Measurements from ENCODE around the gene ZWILCH. TPM values are rescaled to one million over a fixed set of nuclear protein-coding genes. Genes with fewer than 3 reads are reported as not detected.

Gene ZWILCH
- total RNA-seq, 2 donors from 2014 or later: 6.1 to 11.4 TPM

GRCh38 chr15:66590435-66590834 is 85.3 kb downstream of the ZWILCH start:
- H3K9me3 ChIP-seq: no peaks in the 10 kb centered on the region
- intact Hi-C loops (cut with DNase I): no loop called here
- no peak overlapping the region for H3K4me3 ChIP-seq
- no peaks in the 10 kb centered on the region for H3K36me3 ChIP-seq
- WGBS: 78% methylated on average over 2 of the region's 2 CpGs
- H3K27ac ChIP-seq: no peak overlapping the region
- no peaks in the 10 kb centered on the region for H3K27me3 ChIP-seq (replicated peaks; ENCODE audit: insufficient read depth)
- TF ChIP-seq POLR2AphosphoS5 (IDR thresholded peaks at IDR 0.05): no peak
- no peak for TF ChIP-seq CTCF (IDR thresholded peaks at IDR 0.05)
- no peak for TF ChIP-seq POLR2A (IDR thresholded peaks at IDR 0.05)
- no peaks in the 10 kb centered on the region for H3K4me1 ChIP-seq (replicated peaks)
- no peak for DNase-seq (ENCODE audit: low spot score)

GRCh38 chr15:66591322-66591862 is 86.3 kb downstream of the ZWILCH start:
- H3K36me3 ChIP-seq: no peaks in the 10 kb centered on the region
- WGBS: 93% methylated on average over 4 of the region's 4 CpGs
- H3K9me3 ChIP-seq: no peaks in the 10 kb centered on the region
- H3K4me1 ChIP-seq (replicated peaks): no peaks in the 10 kb centered on the region
- no peaks in the 10 kb centered on the region for H3K27me3 ChIP-seq (replicated peaks; ENCODE audit: insufficient read depth)
- no peak overlapping the region for H3K27ac ChIP-seq
- intact Hi-C loops (cut with DNase I): no loop called here
- no peak overlapping the region for H3K4me3 ChIP-seq
- no peak for TF ChIP-seq POLR2AphosphoS5 (IDR thresholded peaks at IDR 0.05)
- no peak for TF ChIP-seq POLR2A (IDR thresholded peaks at IDR 0.05)
- DNase-seq (ENCODE audit: low spot score): no peak

GRCh38 chr15:66592505-66593218 is 87.5 kb downstream of the ZWILCH start:
- H3K27ac ChIP-seq: no peak overlapping the region
- H3K4me3 ChIP-seq: no peak overlapping the region
- no peaks in the 10 kb centered on the region for H3K36me3 ChIP-seq
- no peak for TF ChIP-seq POLR2A (IDR thresholded peaks at IDR 0.05)
- no peak for TF ChIP-seq POLR2AphosphoS5 (IDR thresholded peaks at IDR 0.05)
- no peak for TF ChIP-seq CTCF (IDR thresholded peaks at IDR 0.05)
- 80% methylated on average over 12 of the region's 12 CpGs for whole genome bisulfite sequencing
- DNase-seq (ENCODE audit: low spot score): no peak
- intact Hi-C loops (cut with DNase I): no loop called here
- H3K27me3 ChIP-seq (replicated peaks; ENCODE audit: insufficient read depth): no peaks in the 10 kb centered on the region
- no peaks in the 10 kb centered on the region for H3K4me1 ChIP-seq (replicated peaks)
- no peaks in the 10 kb centered on the region for H3K9me3 ChIP-seq

- no peaks in the 10 kb centered on the region for H3K27me3 ChIP-seq (replicated peaks; ENCODE audit: insufficient read depth)
- H3K27ac ChIP-seq: no peak overlapping the region
- 20% methylated on average over 3 of the region's 3 CpGs for WGBS
- no peaks in the 10 kb centered on the region for H3K9me3 ChIP-seq
- H3K36me3 ChIP-seq: no peaks in the 10 kb centered on the region
- H3K4me1 ChIP-seq (replicated peaks): no peaks in the 10 kb centered on the region
- H3K4me3 ChIP-seq: no peak overlapping the region
- peak; percentile 30 for DNase-seq (ENCODE audit: low spot score)
- intact Hi-C loops (cut with DNase I): no loop called here
- TF ChIP-seq POLR2A (IDR thresholded peaks at IDR 0.05) (no peak), POLR2AphosphoS5 (IDR thresholded peaks at IDR 0.05) (peak; percentile 53)
These were observed 88.2 kb downstream of the ZWILCH start for GRCh38 chr15:66593219-66593780.

- no peaks in the 10 kb centered on the region for H3K4me1 ChIP-seq (replicated peaks)
- intact Hi-C loops (cut with DNase I): no loop called here
- H3K4me3 ChIP-seq: no peak overlapping the region
- no peak for DNase-seq (ENCODE audit: low spot score)
- H3K9me3 ChIP-seq: no peaks in the 10 kb centered on the region
- H3K36me3 ChIP-seq: no peaks in the 10 kb centered on the region
- 83% methylated on average over 10 of the region's 10 CpGs for WGBS
- no peak for TF ChIP-seq POLR2AphosphoS5 (IDR thresholded peaks at IDR 0.05)
- no peak for TF ChIP-seq CTCF (IDR thresholded peaks at IDR 0.05)
- no peak for TF ChIP-seq POLR2A (IDR thresholded peaks at IDR 0.05)
- H3K27ac ChIP-seq: no peak overlapping the region
- H3K27me3 ChIP-seq (replicated peaks; ENCODE audit: insufficient read depth): no peaks in the 10 kb centered on the region
These were observed 89.2 kb downstream of the ZWILCH start for GRCh38 chr15:66594344-66594743.

Data from prostate gland (tissue), 2 donors.